Measurements from ENCODE around the gene NXPE1.

The NXPE1 gene

GRCh38 chr11:114594703-114595102 lies 35.0 kb upstream of the NXPE1 start:
- DNase-seq, result no peak
- CTCF ChIA-PET, result no interaction called here
- Histone ChIP-seq H3K9me3 (ENCODE audit: control extremely low read depth in 1 of 5, control insufficient read depth in 4 of 5, insufficient read depth in 2 of 5, low read depth in 1 of 5, low read length in 4 of 5) (peaks cover 0 to 4% (median 0%) of the 10 kb centered on the region in 5 experiments), H3K36me3 (ENCODE audit: control insufficient read depth in 4 of 4, insufficient read depth in 4 of 4, low read length in 3 of 4) (no peaks in the 10 kb centered on the region), H3K4me1 (ENCODE audit: control extremely low read depth in 1 of 4, control insufficient read depth in 4 of 4, insufficient read depth in 4 of 4, low read length in 3 of 4) (no peaks in the 10 kb centered on the region), H3K27me3 (replicated peaks in 2 of 5; ENCODE audit: control insufficient read depth in 4 of 5, insufficient read depth in 5 of 5, low read length in 4 of 5) (peaks cover 0 to 3% (median 0%) of the 10 kb centered on the region in 5 experiments), H3K27ac (ENCODE audit: insufficient read depth in 1 of 2, low read depth in 1 of 2, low read length in 2 of 2, poor library complexity in 1 of 2, severe bottlenecking in 2 of 2) (no peak overlapping the region), H3K4me3 (ENCODE audit: control insufficient read depth in 1 of 7, extremely low read depth in 1 of 7, insufficient read depth in 4 of 7, low read depth in 2 of 7, low read length in 6 of 7) (no peak overlapping the region)
- WGBS (ENCODE audit: insufficient coverage), result 90% methylated on average over 3 of the region's 3 CpGs
- POLR2A ChIA-PET, result no interaction called here

DNA sequence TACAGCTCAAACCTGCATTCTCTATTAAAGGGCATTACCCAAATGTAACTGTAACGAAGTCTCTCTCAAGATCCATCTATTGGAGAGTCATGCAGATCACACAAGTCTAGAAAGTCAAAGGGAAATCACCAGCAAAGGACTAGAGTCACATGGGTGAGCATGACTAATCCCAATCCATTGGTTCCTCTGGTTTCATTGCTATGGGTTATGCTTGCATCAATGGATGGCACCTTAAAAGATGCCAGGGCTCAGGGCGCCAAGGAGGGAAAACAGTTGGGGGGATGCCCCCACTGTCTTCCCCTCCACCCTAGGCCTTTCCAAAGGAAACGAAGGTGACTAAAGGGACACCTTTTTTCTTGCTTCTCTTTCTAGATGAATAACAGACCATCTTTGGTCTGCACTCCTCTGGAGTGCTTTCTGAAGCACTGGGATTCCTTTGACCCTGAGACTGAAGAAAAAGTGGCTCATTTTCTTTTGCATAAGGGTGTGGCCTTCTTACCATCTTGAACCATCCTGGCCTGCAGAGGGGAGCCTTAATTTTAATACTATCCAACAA lies 27.8 kb upstream of the NXPE1 start:
- WGBS (ENCODE audit: insufficient coverage), result 100% methylated on average over 1 of the region's 3 CpGs
- CTCF ChIA-PET, result no interaction called here
- Histone ChIP-seq H3K9me3 (ENCODE audit: control extremely low read depth in 1 of 5, control insufficient read depth in 4 of 5, insufficient read depth in 2 of 5, low read depth in 1 of 5, low read length in 4 of 5) (peaks cover 0 to 34% (median 15%) of the 10 kb centered on the region in 5 experiments), H3K4me3 (ENCODE audit: control insufficient read depth in 1 of 7, extremely low read depth in 1 of 7, insufficient read depth in 4 of 7, low read depth in 2 of 7, low read length in 6 of 7) (no peak overlapping the region), H3K36me3 (ENCODE audit: control insufficient read depth in 4 of 4, insufficient read depth in 4 of 4, low read length in 3 of 4) (no peaks in the 10 kb centered on the region), H3K27ac (ENCODE audit: insufficient read depth in 1 of 2, low read depth in 1 of 2, low read length in 2 of 2, poor library complexity in 1 of 2, severe bottlenecking in 2 of 2) (no peak overlapping the region), H3K4me1 (ENCODE audit: control extremely low read depth in 1 of 4, control insufficient read depth in 4 of 4, insufficient read depth in 4 of 4, low read length in 3 of 4) (no peaks in the 10 kb centered on the region), H3K27me3 (replicated peaks in 2 of 5; ENCODE audit: control insufficient read depth in 4 of 5, insufficient read depth in 5 of 5, low read length in 4 of 5) (no peaks in the 10 kb centered on the region)
- no peak for DNase-seq
- POLR2A ChIA-PET, result no interaction called here

GRCh38 chr11:114586797-114587196 lies 27.1 kb upstream of the NXPE1 start:
- 96% methylated on average over 4 of the region's 5 CpGs for WGBS (ENCODE audit: insufficient coverage)
- ChIA-PET POLR2A (no interaction called here), CTCF (no interaction called here)
- Histone ChIP-seq H3K4me3 (ENCODE audit: control insufficient read depth in 1 of 7, extremely low read depth in 1 of 7, insufficient read depth in 4 of 7, low read depth in 2 of 7, low read length in 6 of 7) (no peak overlapping the region), H3K27ac (ENCODE audit: insufficient read depth in 1 of 2, low read depth in 1 of 2, low read length in 2 of 2, poor library complexity in 1 of 2, severe bottlenecking in 2 of 2) (no peak overlapping the region), H3K4me1 (ENCODE audit: control extremely low read depth in 1 of 4, control insufficient read depth in 4 of 4, insufficient read depth in 4 of 4, low read length in 3 of 4) (no peaks in the 10 kb centered on the region), H3K9me3 (ENCODE audit: control extremely low read depth in 1 of 5, control insufficient read depth in 4 of 5, insufficient read depth in 2 of 5, low read depth in 1 of 5, low read length in 4 of 5) (peaks cover 0 to 34% (median 15%) of the 10 kb centered on the region in 5 experiments), H3K36me3 (ENCODE audit: control insufficient read depth in 4 of 4, insufficient read depth in 4 of 4, low read length in 3 of 4) (no peaks in the 10 kb centered on the region), H3K27me3 (replicated peaks in 2 of 5; ENCODE audit: control insufficient read depth in 4 of 5, insufficient read depth in 5 of 5, low read length in 4 of 5) (no peaks in the 10 kb centered on the region)
- no peak for DNase-seq

GRCh38 chr11:114571712-114572111 lies 12.0 kb upstream of the NXPE1 start:
- Histone ChIP-seq H3K27ac (ENCODE audit: insufficient read depth in 1 of 2, low read depth in 1 of 2, low read length in 2 of 2, poor library complexity in 1 of 2, severe bottlenecking in 2 of 2) (no peak overlapping the region), H3K27me3 (replicated peaks in 2 of 5; ENCODE audit: control insufficient read depth in 4 of 5, insufficient read depth in 5 of 5, low read length in 4 of 5) (no peaks in the 10 kb centered on the region), H3K9me3 (ENCODE audit: control extremely low read depth in 1 of 5, control insufficient read depth in 4 of 5, insufficient read depth in 2 of 5, low read depth in 1 of 5, low read length in 4 of 5) (no peaks in the 10 kb centered on the region), H3K4me3 (ENCODE audit: control insufficient read depth in 1 of 7, extremely low read depth in 1 of 7, insufficient read depth in 4 of 7, low read depth in 2 of 7, low read length in 6 of 7) (no peak overlapping the region), H3K36me3 (ENCODE audit: control insufficient read depth in 4 of 4, insufficient read depth in 4 of 4, low read length in 3 of 4) (no peaks in the 10 kb centered on the region), H3K4me1 (ENCODE audit: control extremely low read depth in 1 of 4, control insufficient read depth in 4 of 4, insufficient read depth in 4 of 4, low read length in 3 of 4) (no peaks in the 10 kb centered on the region)
- DNase-seq, result peak in 1 of 3 donors; percentile 2
- WGBS (ENCODE audit: insufficient coverage), result 67% methylated on average over 1 of the region's 1 CpG
- ChIA-PET CTCF (no interaction called here), POLR2A (no interaction called here)

DNA sequence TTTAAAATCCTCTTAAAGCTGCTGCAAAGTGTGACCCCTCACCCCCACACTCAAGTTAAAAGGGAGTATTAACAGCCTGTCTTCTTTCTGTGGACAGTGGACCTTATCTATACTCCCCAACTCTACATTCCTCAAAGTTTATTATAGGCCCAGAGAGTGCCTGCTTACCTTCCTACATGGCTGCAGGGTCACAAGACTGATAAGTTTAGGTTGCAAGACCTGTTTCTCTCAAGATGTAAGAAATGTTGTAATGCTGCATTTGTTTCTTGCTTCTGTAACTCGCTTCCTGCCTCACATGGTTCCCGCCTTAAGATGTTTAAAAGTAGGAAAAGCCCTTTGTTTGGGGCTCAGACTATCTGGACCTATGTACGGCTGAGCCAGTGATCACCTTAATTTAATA lies 10.1 kb upstream of the NXPE1 start:
- H3K4me3 ChIP-seq (ENCODE audit: control insufficient read depth in 1 of 7, extremely low read depth in 1 of 7, insufficient read depth in 4 of 7, low read depth in 2 of 7, low read length in 6 of 7), result no peak overlapping the region
- WGBS (ENCODE audit: insufficient coverage), result 100% methylated on average over 2 of the region's 3 CpGs
- DNase-seq, result no peak
- no peaks in the 10 kb centered on the region for H3K36me3 ChIP-seq (ENCODE audit: control insufficient read depth in 4 of 4, insufficient read depth in 4 of 4, low read length in 3 of 4)
- H3K4me1 ChIP-seq (ENCODE audit: control extremely low read depth in 1 of 4, control insufficient read depth in 4 of 4, insufficient read depth in 4 of 4, low read length in 3 of 4), result no peaks in the 10 kb centered on the region
- ChIA-PET CTCF (no interaction called here), POLR2A (no interaction called here)
- H3K27me3 ChIP-seq (replicated peaks in 2 of 5; ENCODE audit: control insufficient read depth in 4 of 5, insufficient read depth in 5 of 5, low read length in 4 of 5), result no peaks in the 10 kb centered on the region
- H3K9me3 ChIP-seq (ENCODE audit: control extremely low read depth in 1 of 5, control insufficient read depth in 4 of 5, insufficient read depth in 2 of 5, low read depth in 1 of 5, low read length in 4 of 5), result no peaks in the 10 kb centered on the region
- H3K27ac ChIP-seq (ENCODE audit: insufficient read depth in 1 of 2, low read depth in 1 of 2, low read length in 2 of 2, poor library complexity in 1 of 2, severe bottlenecking in 2 of 2), result no peak overlapping the region

DNA sequence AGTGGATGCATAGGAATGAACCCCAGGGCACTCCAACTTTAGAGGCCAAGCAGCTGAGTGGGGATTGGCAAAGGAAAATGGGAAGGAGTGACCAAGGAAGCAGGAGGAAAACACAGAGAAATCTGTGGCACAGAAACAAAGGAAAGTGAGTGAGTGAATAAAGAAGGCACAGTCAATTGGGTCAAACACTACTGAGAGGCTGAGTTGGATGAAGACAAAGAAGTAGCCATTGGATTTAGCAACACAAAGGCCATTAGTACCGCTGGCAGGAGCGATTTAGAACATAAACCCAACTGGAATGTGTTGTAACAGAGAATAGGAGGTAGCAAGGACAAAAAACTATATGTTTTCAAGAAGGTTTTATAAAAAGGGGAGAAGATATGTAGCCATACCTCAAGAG lies 6.6 kb upstream of the NXPE1 start:
- POLR2A ChIA-PET, result no interaction called here

DNA sequence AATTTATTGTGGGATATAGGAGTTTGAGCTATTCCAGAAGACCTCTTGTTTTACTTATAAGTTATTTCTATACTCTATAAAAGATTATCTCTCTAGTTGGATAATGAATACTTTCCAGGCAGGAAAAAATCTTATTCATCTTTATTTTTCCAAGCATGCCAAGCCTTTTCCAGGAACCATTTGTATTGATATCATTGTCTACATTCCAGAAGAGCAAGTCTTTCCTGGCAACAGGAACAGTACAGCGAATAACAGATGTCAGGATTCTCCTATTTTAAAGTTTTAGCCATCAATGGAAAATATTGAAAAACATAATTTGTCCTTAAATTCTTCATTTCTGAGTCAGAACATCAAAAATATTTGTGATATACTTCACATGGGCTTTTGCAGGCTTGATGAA lies 5.2 kb upstream of the NXPE1 start:
- Histone ChIP-seq H3K27me3 (replicated peaks in 2 of 5; ENCODE audit: control insufficient read depth in 4 of 5, insufficient read depth in 5 of 5, low read length in 4 of 5) (no peaks in the 10 kb centered on the region), H3K4me1 (ENCODE audit: control extremely low read depth in 1 of 4, control insufficient read depth in 4 of 4, insufficient read depth in 4 of 4, low read length in 3 of 4) (no peaks in the 10 kb centered on the region), H3K36me3 (ENCODE audit: control insufficient read depth in 4 of 4, insufficient read depth in 4 of 4, low read length in 3 of 4) (no peaks in the 10 kb centered on the region), H3K9me3 (ENCODE audit: control extremely low read depth in 1 of 5, control insufficient read depth in 4 of 5, insufficient read depth in 2 of 5, low read depth in 1 of 5, low read length in 4 of 5) (no peaks in the 10 kb centered on the region), H3K27ac (ENCODE audit: insufficient read depth in 1 of 2, low read depth in 1 of 2, low read length in 2 of 2, poor library complexity in 1 of 2, severe bottlenecking in 2 of 2) (no peak overlapping the region), H3K4me3 (ENCODE audit: control insufficient read depth in 1 of 7, extremely low read depth in 1 of 7, insufficient read depth in 4 of 7, low read depth in 2 of 7, low read length in 6 of 7) (no peak overlapping the region)
- no CpG with 5 or more reads among the region's 1 CpG for WGBS (ENCODE audit: insufficient coverage)
- ChIA-PET POLR2A (no interaction called here), CTCF (no interaction called here)
- DNase-seq, result no peak

More for the DNA sequence above, 6.6 kb upstream of the NXPE1 start:
- no peaks in the 10 kb centered on the region for H3K27me3 ChIP-seq (replicated peaks in 2 of 5; ENCODE audit: control insufficient read depth in 4 of 5, insufficient read depth in 5 of 5, low read length in 4 of 5)
- DNase-seq, result no peak
- H3K4me1 ChIP-seq (ENCODE audit: control extremely low read depth in 1 of 4, control insufficient read depth in 4 of 4, insufficient read depth in 4 of 4, low read length in 3 of 4), result no peaks in the 10 kb centered on the region
- no peak overlapping the region for H3K4me3 ChIP-seq (ENCODE audit: control insufficient read depth in 1 of 7, extremely low read depth in 1 of 7, insufficient read depth in 4 of 7, low read depth in 2 of 7, low read length in 6 of 7)
- no peaks in the 10 kb centered on the region for H3K36me3 ChIP-seq (ENCODE audit: control insufficient read depth in 4 of 4, insufficient read depth in 4 of 4, low read length in 3 of 4)
- WGBS (ENCODE audit: insufficient coverage), result 60% methylated on average over 2 of the region's 2 CpGs
- no peak overlapping the region for H3K27ac ChIP-seq (ENCODE audit: insufficient read depth in 1 of 2, low read depth in 1 of 2, low read length in 2 of 2, poor library complexity in 1 of 2, severe bottlenecking in 2 of 2)
- CTCF ChIA-PET, result no interaction called here
- no peaks in the 10 kb centered on the region for H3K9me3 ChIP-seq (ENCODE audit: control extremely low read depth in 1 of 5, control insufficient read depth in 4 of 5, insufficient read depth in 2 of 5, low read depth in 1 of 5, low read length in 4 of 5)

Data from common myeloid progenitor, CD34-positive (primary cell).